GM19193 (cell line): Measurements from ENCODE around the gene FSCN2.
A peak's percentile ranks its signal among the peaks of the same experiment; 100 is the strongest.

Experiments used
- POLR2A ChIP-seq: IDR thresholded peaks from 4 replicates; pipeline ENCODE4 v1.6.1; 2011; ENCODE audit not compliant: insufficient read depth, insufficient read length; ENCODE audit errors: extremely low read depth

The FSCN2 gene

DNA sequence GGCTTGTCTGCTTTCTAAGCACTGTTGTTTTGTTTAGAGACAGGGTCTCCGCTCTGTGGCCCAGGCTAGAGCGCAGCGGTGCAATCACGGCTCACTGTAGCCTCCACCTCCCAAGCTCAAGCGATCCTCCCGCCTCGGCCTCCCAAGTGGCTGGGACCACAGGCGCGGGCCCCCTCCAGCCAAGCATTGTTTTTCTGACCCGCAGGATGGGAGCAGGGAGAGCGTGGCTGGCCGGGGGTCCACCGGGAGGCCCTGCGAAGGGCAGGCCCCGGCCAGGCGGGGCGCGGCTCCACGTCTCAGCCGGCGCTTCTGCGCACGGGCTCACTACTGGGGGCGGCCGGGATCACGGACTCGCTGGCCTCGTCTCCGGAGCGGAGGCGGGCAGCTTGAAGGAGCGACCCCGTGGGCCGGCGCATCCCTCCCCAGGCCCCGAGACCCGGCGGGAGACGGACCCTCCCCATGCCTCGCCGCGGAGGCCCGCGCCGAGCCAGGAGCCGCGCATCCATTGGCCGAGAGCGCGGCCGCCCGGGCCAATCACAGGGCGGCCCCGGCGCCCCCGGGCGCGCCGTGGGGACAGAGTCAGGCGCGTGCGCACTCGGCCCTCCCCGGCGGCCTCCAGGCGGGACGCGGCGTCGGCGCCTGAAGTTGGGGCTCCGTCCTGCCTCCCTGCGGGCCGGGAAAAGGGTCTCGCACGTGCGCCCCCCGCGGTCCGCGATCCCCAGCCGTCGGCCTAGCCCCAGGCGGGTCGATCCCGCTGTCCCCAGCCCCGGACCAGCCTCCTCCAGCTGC is 40.5 kb upstream of the FSCN2 start:
- TF ChIP-seq POLR2A: peak; percentile 43

GRCh38 chr17:81488276-81488860 is 39.8 kb upstream of the FSCN2 start:
- TF ChIP-seq POLR2A: no peak

DNA sequence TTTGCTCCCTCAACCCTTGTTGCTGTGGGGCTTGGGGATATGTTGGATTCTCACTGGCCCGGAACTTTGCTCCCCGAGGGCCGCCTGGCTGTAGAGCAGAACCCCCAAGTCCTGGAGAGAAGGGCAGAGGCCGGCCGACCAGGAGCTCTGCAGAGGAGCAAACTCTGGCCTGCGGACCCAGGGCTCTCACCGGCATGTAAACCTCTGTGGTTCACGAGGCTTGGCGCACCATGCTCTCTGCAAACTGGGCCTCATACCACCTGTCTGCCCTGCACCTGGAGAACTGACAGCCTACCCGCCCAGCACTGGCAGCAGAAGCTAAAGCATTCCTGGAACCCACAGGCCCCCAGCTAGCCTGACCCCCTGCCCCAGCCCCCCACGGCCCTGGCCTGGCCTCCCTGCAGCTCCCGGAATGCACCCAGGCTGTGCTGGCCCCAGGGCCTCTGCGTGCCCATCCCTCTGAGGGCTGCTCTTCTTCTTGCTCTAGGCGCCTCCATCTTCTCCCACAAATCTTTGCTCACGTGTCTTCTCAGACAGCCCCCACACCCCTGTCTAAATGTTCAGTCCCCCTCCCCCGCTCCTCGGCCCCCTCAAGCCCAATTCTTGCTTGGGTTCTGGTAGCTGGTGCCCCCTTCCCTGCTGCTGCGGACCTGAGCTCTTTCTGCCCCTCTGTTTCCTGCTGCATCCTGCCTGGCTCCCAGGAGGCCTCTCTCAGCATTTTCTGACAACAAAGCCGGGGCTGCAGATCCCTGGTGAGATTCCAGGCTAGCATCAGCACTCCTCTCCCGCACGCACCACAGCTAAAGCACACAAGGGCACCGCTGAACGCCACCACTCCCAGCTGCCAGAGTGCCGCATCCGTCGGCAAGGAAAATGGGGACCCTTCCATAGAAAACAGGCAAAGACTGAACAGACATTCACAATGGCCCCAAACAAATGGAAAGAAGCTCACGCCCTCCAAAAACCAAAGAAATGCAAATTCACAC is 38.9 kb upstream of the FSCN2 start:
- TF ChIP-seq POLR2A: no peak

DNA sequence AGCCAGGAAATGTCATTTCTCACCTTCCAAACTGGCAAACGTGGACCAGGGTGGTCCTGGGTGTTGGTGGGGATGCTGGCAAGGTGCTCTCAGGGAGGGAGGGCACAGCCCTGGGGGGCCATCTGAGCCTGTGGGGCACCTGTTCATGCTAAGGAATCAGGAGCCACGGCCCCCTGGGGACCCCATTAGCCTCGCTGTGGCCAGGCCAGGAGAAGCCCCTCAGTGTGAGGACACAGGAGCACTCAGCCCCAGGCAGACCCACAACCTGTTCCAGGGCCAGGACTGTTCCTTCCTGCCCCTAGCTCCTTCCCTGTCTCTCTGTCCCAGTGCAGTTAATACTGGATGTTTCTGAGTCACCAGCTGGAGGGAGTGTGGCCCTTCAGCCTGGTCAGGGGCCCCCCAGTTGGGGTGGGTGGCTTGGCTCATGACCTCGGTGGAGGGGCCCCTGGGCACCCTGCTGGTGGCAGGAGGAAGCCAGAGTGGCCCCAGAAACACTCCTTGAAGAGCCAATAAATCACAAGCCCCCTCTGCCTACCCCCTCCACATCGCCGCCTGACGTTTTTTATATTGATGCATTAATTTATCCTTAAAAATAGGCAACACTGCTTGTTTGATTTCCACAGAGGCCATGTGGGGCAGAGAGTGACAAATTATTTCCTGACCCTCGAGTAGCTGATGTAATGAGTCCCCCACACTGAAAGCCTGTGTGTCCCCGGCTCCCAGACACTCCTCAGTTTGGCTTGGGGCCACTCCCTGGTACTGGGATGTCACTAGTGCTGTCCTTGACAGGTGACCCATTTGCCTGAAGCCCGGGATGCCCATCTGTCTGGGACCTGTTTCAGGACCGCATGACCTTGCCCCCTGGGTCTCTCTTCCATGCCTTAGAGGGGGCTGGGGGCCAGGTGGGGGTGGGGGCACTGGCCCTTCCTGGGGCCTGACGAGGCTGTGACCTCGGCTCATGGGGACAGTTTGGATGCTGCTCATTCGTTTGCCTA is 37.9 kb upstream of the FSCN2 start:
- TF ChIP-seq POLR2A: no peak

DNA sequence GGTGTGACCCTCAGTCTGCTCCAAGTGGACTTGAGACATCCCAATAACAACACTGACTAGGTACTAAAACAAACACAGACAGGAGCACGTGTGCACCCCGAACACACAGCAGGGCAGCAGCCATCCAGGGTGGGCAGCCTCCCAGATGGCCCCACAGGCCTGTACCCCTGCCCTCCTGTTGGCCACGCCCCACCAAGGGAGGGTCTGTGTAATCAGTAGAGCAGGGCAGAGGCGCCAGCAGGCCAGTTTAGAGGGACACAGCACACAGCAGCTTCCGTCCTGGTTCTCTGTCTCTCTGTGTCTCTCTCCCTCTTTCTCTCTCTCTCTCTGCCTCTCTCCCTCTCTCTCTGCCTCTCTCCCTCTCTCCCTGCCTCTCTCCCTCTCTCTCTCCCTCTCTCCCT is 37.0 kb upstream of the FSCN2 start:
- no peak for TF ChIP-seq POLR2A

DNA sequence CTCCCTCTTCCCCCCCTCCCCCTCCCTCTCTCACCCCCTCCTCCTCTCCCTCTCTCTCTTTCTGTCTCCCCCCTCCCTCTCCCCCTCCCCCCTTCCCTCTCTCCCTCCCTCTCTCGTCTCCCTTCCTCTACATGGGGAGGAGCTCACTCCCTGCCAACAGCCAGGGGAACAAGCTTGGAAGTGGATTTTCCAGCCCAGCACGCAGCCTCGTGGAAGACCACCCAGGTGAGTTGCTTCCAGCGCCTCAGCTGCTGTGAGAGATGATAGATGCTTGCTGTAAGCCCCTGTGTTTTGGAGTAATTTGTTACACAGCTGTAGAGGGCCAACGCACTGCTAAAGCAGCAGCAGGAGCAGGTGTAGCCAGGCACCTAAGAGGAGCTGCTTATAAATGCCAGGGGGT is 36.4 kb upstream of the FSCN2 start:
- TF ChIP-seq POLR2A: no peak

DNA sequence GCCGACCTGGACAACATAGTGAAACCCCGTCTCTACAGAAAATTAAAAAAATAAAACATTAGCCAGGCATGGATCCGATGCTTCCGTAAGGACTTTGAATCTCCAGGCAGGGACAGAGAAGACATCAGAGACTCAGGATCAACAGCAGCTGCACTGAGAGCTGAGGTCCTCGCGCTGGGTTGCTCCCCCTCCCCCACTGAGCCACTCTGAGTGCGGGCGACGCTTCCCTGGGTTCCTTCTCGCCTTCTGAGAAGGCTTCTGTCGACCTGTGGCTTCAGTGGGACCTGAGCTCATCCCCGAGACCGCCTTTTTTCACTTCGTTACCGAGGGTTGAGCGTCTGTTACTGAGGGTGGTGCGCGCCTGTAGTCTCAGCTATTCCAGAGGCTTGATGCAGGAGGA is 36.0 kb upstream of the FSCN2 start:
- no peak for TF ChIP-seq POLR2A

GRCh38 chr17:81492706-81493105 is 35.5 kb upstream of the FSCN2 start:
- no peak for TF ChIP-seq POLR2A

DNA sequence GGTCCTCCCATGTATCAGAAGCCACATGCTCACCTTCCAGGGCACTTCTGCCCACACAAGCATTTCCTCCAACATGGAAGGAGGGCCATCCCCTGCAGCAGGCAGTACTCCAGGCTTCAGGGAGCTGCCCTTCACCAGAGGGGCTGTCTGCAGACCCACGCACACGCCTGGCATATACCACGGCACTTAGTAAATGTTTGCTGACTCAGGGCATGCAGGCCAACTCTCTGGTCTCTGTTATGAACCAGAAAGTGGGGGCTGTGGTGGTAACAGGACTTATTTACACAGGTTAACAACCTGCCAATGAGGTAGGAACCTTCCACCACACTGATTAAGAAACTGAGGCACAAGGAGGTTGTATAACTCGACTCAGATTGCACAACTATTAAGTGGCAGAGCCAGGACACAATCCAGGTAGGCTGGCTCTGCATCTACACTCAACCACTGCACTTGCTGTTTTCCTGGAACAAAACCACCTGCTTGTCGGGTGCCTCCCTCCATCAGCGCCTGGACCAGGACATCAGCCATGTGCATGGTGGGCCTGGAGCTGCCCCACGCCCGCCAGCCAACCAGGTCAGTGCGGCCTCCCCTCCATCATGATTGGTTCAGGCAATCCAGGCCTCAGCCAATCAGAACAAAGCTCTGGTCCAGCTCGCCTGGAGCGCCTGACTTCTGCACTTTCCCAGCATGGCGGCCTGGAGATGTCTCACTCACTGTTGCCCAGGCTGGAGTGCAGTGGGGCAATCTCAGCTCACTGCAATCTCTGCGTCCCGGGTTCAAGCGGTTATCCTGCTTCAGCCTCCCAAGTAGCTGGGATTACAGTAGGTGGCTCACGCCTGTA is 34.8 kb upstream of the FSCN2 start:
- no peak for TF ChIP-seq POLR2A

DNA sequence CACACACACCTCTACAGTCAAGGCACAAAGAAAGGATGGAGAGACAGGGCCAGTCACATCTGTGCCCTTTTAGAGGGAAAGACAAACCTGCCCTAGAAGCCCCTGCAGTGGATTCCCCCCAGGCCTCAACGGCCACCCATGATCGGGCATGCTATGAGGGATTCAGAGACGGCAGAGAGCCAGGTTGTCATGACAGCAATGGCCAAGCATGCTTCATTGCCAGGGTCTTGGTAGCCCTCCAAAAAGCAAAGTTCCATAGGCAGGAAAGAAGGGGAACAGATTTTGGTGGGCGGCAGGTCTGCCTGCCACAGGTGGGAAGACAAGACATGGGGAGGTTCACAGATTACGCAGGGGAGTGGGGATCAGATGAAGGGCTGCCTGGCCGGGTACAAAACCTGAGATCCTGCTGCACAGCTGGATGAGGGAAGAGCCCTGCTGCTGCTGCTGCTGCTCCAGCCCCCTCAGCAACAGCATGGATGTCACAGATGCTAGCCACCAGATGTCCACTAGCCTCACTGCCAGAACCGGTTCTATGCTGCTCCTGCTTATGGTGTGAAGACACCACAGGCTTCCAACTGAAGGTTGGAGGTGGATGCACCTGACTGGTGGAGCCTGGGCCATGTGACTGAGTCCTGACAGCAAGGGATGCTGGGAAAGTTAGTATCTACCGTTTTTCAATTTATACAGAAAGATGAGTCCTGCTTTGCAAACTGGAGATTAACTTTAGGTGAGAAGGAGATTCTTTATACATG is 33.4 kb upstream of the FSCN2 start:
- no peak for TF ChIP-seq POLR2A

DNA sequence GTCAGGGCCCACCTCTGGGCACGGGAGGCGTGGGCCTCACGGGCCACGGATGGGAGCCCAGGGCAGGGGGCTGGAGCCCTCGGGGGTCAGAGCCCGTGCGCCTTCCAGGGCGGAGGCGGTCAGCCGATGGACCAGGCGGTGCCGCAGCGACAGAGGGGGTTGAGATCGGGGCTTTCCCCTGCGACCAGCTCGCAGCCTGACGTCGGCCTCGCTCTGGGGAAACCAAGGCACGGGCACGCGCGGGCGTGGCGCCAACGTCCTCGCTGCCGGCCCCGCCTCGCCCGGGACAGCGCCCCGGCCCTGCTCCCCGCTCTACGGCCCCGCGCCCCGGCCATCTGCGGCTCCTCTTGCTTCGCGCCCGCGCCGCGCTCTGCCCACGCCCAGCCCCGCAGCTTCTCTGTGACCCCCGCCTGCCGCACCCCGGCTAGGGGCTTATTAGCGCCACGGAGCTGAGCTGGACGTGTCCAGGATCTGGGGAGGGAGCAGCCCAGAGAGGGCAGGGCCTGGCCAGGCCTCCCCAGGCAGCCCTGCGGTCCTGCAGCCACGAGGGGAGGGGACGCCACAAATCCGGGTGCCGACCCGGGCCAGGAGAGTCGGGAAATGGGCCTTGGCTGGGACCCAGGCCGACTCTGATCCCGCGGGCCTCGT is 29.1 kb upstream of the FSCN2 start:
- TF ChIP-seq POLR2A: no peak

DNA sequence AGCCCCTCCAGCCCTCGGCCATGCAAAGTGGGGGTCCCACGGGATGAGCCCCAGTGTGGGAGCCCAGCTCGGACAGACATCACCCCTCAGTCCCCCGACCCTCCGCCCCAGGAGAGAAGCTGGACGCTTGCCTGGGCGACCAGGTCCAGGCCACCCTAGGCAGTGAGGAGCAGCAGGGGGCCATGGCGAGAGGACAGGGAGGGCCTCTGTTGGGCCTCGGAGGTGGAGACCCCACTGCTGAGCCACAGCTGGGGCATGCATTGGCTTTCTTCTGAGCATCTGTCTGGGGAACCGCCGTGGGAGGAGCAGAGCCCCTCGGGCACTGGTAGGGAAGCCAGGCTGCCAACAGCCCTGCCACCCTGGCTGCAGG is 28.6 kb upstream of the FSCN2 start:
- no peak for TF ChIP-seq POLR2A
